T-cell (primary cell): ENCODE data around the gene PIEZO2. TPM values are rescaled to one million over a fixed set of nuclear protein-coding genes. Genes with fewer than 3 reads are reported as not detected.

Source experiments
- ATAC-seq, 4 experiments: fragments of 200-7000 bp in 3 of 4; fragments of 150-1000 bp in 1 of 4; cut with Tn5 transposase; replicated peaks in 1 of 4; 1 replicate in 3 of 4; 2 replicates in 1 of 4; pipeline ENCODE4 v1.10.0; 2021; ENCODE audit warnings: moderate library complexity in 3 of 4, mild to moderate bottlenecking in 2 of 4, moderate number of reproducible peaks in 1 of 4
- CTCF ChIA-PET, 2 donors: fragments of 300-600 bp; sonication (Branson Sonifier 250); formaldehyde crosslinking; loops; one replicate each; lab custom pipeline; 2022; ENCODE audit warnings: antibody characterized with exemption in 2 of 2; lab: Charles Lee
- POLR2A ChIA-PET, 2 donors: fragments of 300-600 bp; sonication (Branson Sonifier 250); formaldehyde crosslinking; loops; one replicate each; lab custom pipeline; 2022; ENCODE audit warnings: antibody characterized with exemption in 2 of 2; lab: Charles Lee
- DNase-seq, 35 experiments: peaks; one replicate each; pipeline versions ENCODE4 v3.0.0 to v3.0.0-alpha.2; 2013 to 2023
- H3K27ac ChIP-seq: one replicate; pipeline ENCODE4 v1.5.1; 2013; ENCODE audit warnings: low read length
- H3K27me3 ChIP-seq, 2 experiments: replicated peaks in 1 of 2; 1 replicate in 1 of 2; 2 replicates in 1 of 2; pipeline versions ENCODE4 v1.6.1 to v1.7.0; 2013; ENCODE audit warnings: low read length in 1 of 2, mixed read lengths in 1 of 2; ENCODE audit not compliant: control insufficient read depth in 2 of 2, insufficient read depth in 2 of 2; ENCODE audit errors: extremely low read depth in 1 of 2
- H3K36me3 ChIP-seq, 2 donors: 1 replicate in 1 of 2; 2 replicates in 1 of 2; pipeline versions ENCODE4 v1.6.1 to v1.7.0; 2013; ENCODE audit warnings: low read length in 1 of 2; ENCODE audit not compliant: control insufficient read depth in 2 of 2, insufficient read depth in 1 of 2; ENCODE audit errors: extremely low read depth in 1 of 2
- H3K4me1 ChIP-seq, 2 experiments: 1 replicate in 1 of 2; 2 replicates in 1 of 2; pipeline versions ENCODE4 v1.6.1 to v1.7.0; 2013; ENCODE audit warnings: low read length in 2 of 2, mixed read lengths in 1 of 2; ENCODE audit not compliant: insufficient read depth in 2 of 2, control insufficient read depth in 1 of 2; ENCODE audit errors: extremely low read depth in 1 of 2
- H3K4me3 ChIP-seq, 2 donors: 1 replicate in 1 of 2; 2 replicates in 1 of 2; pipeline versions ENCODE4 v1.5.1 to v1.7.0; 2013; ENCODE audit warnings: mild to moderate bottlenecking in 2 of 2, low read length in 1 of 2, moderate library complexity in 1 of 2; ENCODE audit not compliant: control insufficient read depth in 1 of 2; ENCODE audit errors: extremely low read depth in 1 of 2
- H3K9me3 ChIP-seq: 2 replicates; pipeline ENCODE4 v1.7.0; 2013
- H3K27ac Mint-ChIP-seq, 2 donors: one replicate each; pipeline ENCODE4 v1.8.0; 2020 to 2021; ENCODE audit warnings: mild to moderate bottlenecking in 2 of 2, mixed read lengths in 2 of 2
- H3K27me3 Mint-ChIP-seq, 2 donors: one replicate each; pipeline ENCODE4 v1.8.0; 2021 to 2022; ENCODE audit warnings: mixed read lengths in 2 of 2
- H3K36me3 Mint-ChIP-seq: one replicate; pipeline ENCODE4 v1.8.0; 2021; ENCODE audit warnings: mixed read lengths
- H3K4me1 Mint-ChIP-seq, 3 donors: one replicate each; pipeline ENCODE4 v1.8.0; 2020 to 2022; ENCODE audit warnings: mixed read lengths in 3 of 3, mild to moderate bottlenecking in 1 of 3
- H3K4me3 Mint-ChIP-seq, 3 donors: one replicate each; pipeline ENCODE4 v1.8.0; 2020 to 2022; ENCODE audit warnings: mild to moderate bottlenecking in 3 of 3, mixed read lengths in 3 of 3, moderate library complexity in 3 of 3
- H3K9me3 Mint-ChIP-seq, 3 donors: one replicate each; pipeline ENCODE4 v1.8.0; 2020 to 2022; ENCODE audit warnings: mixed read lengths in 3 of 3
- WGBS: methylation state at CpG from one replicate; pipeline ENCODE4 v1.1.5; 2013; ENCODE audit warnings: missing lambda C conversion rate; ENCODE audit not compliant: insufficient coverage; 5-methylcytosine and 5-hydroxymethylcytosine counted together
- total RNA-seq, 35 experiments: library from RNA in 6 of 35; stranded (reverse) in 6 of 35; fragments of 120-200 nt in 1 of 35; gene quantifications; one replicate each; pipeline versions ENCODE4 v1.2.1 to v1.2.4 and lab custom pipeline; 2013 to 2026

PIEZO2 gene
- total RNA-seq, 5 donors from 2014 or later (not counting 1 experiment from before 2014, with no cell fraction given) = 0.05 to 0.90 (median 0.21) TPM; not detected in 1

DNA sequence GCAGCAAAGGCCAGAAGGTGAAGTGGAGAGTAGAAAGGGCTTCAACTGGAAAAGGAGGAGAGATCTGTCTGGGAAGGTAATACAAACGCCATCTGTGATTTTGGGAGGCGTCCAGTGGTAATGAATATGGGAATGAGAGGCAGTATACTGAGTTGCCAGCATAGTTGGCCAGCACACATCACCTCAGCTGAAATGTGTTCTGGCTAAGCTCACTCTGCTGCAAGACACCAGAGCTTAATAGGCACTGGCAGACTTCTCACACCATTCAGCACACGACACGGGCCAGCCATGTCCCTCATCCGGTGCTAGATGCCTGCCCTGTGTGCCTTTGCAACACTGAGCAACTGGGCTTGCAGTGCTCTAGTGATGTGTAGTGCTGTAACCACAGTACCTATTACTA lies 277.1 kb downstream of the PIEZO2 start:
- 60% methylated on average over 1 of the region's 5 CpGs for WGBS
- Mint-ChIP-seq H3K27me3 (peaks cover 3 to 13% of the 10 kb centered on the region in 2 donors), H3K27ac (no peak overlapping the region), H3K9me3 (no peaks in the 10 kb centered on the region), H3K4me3 (no peak overlapping the region), H3K36me3 (no peaks in the 10 kb centered on the region), H3K4me1 (no peaks in the 10 kb centered on the region)
- no peaks in the 10 kb centered on the region for H3K9me3 ChIP-seq
- H3K27ac ChIP-seq = no peak overlapping the region
- no peaks in the 10 kb centered on the region for H3K36me3 ChIP-seq
- no peaks in the 10 kb centered on the region for H3K27me3 ChIP-seq
- ATAC-seq (no peak), DNase-seq (no peak)
- CTCF ChIA-PET = no interaction called here
- POLR2A ChIA-PET = no interaction called here
- no peak overlapping the region for H3K4me3 ChIP-seq
- no peaks in the 10 kb centered on the region for H3K4me1 ChIP-seq

DNA sequence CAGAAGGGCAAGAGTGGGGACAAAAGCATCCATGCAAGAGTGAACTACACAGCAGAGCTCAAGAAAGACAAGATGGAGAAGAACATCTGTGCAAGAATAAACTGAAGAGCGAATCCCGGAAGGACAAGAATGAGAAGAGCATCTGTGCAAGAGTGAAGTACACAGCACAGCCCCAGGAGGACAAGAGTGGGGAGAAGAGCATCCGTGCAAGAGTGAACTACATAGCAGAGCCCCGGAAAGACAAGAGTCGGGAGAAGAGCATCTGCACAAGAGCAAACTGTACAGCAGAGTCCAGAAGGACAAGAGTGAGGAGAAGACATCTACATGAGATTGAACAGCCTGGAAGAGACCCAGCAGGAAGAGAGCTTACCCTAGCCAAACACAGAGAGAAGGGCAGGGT lies 284.6 kb downstream of the PIEZO2 start:
- ChIA-PET POLR2A (no interaction called here), CTCF (no interaction called here)
- no peaks in the 10 kb centered on the region for H3K9me3 ChIP-seq
- ATAC-seq (peak in 1 of 4 experiments; percentile 19), DNase-seq (no peak)
- Mint-ChIP-seq H3K27ac (no peak overlapping the region), H3K36me3 (no peaks in the 10 kb centered on the region), H3K9me3 (peaks cover 5 to 7% (median 6%) of the 10 kb centered on the region in 3 donors), H3K27me3 (peaks cover 0 to 8% of the 10 kb centered on the region in 2 donors), H3K4me3 (no peak overlapping the region), H3K4me1 (no peaks in the 10 kb centered on the region)
- WGBS = 89% methylated on average over 5 of the region's 5 CpGs
- H3K4me3 ChIP-seq = no peak overlapping the region
- H3K27me3 ChIP-seq = no peaks in the 10 kb centered on the region
- H3K4me1 ChIP-seq = no peaks in the 10 kb centered on the region
- no peaks in the 10 kb centered on the region for H3K36me3 ChIP-seq
- H3K27ac ChIP-seq = no peak overlapping the region

DNA sequence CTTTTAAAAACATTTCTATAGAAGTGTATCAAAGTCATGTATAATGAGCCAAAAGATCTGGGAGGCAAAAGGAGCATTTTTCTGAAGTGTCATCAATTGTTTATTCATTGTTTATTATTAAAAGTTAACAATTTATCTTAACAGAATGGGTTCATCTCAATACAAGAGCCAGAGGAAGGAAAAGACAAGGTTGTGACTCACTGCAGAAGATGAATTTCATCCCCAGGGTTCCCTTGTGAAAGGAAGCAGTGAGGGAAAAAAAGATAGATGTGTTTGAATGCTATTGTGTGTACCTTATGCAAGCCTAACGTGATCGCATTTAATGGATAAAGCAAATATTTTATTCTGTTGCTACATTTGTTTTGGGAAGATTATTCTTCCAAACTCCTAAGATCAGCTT lies 286.3 kb downstream of the PIEZO2 start:
- Mint-ChIP-seq H3K4me1 (no peaks in the 10 kb centered on the region), H3K27ac (no peak overlapping the region), H3K27me3 (peaks cover 0 to 4% of the 10 kb centered on the region in 2 donors), H3K4me3 (no peak overlapping the region), H3K36me3 (no peaks in the 10 kb centered on the region), H3K9me3 (peaks cover 5 to 7% (median 6%) of the 10 kb centered on the region in 3 donors)
- ATAC-seq (no peak), DNase-seq (no peak)
- H3K4me1 ChIP-seq = no peaks in the 10 kb centered on the region
- ChIA-PET POLR2A (no interaction called here), CTCF (no interaction called here)
- H3K36me3 ChIP-seq = no peaks in the 10 kb centered on the region
- H3K4me3 ChIP-seq = no peak overlapping the region
- no CpG with 5 or more reads among the region's 2 CpGs for WGBS
- H3K27ac ChIP-seq = no peak overlapping the region
- no peaks in the 10 kb centered on the region for H3K9me3 ChIP-seq
- H3K27me3 ChIP-seq = peaks cover 0 to 4% of the 10 kb centered on the region in 2 experiments

DNA sequence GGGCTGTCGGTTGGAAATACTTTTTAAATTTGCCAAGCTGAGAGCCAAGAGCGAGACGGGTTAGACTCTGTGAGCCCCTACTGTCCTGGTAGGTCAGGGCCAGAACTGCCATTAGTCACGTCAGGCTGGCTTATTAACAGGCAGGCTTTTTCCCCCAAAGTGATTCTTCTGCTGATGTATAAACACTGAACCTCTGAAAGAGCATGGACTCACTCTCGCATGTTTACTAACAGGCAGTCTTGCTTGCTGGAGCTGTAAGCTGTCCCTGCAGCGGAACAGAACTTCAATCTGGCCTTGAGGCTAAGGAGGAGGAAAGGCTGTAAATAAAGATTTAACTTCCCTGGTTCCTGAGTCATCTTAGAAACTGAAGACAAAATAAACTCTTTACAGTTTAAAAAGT lies 288.4 kb downstream of the PIEZO2 start:
- WGBS = 82% methylated on average over 3 of the region's 6 CpGs
- no peaks in the 10 kb centered on the region for H3K36me3 ChIP-seq
- peaks cover 4 to 5% of the 10 kb centered on the region in 2 donors for H3K27me3 Mint-ChIP-seq
- H3K27ac Mint-ChIP-seq = no peak overlapping the region
- H3K4me3 Mint-ChIP-seq = no peak overlapping the region
- peaks cover 5 to 7% (median 6%) of the 10 kb centered on the region in 3 donors for H3K9me3 Mint-ChIP-seq
- no peak for ATAC-seq
- no peaks in the 10 kb centered on the region for H3K4me1 Mint-ChIP-seq
- H3K27ac ChIP-seq = no peak overlapping the region
- no peak for DNase-seq
- CTCF ChIA-PET = interaction anchor here in 1 of 2 donors (1.7 kb wide), 1 partner anchor 10 kb away, joined by 6 read pairs; no protein-coding TSS in a partner anchor
- H3K36me3 Mint-ChIP-seq = no peaks in the 10 kb centered on the region
- no peaks in the 10 kb centered on the region for H3K9me3 ChIP-seq
- POLR2A ChIA-PET = no interaction called here
- peaks cover 0 to 4% of the 10 kb centered on the region in 2 experiments for H3K27me3 ChIP-seq
- no peaks in the 10 kb centered on the region for H3K4me1 ChIP-seq
- no peak overlapping the region for H3K4me3 ChIP-seq

DNA sequence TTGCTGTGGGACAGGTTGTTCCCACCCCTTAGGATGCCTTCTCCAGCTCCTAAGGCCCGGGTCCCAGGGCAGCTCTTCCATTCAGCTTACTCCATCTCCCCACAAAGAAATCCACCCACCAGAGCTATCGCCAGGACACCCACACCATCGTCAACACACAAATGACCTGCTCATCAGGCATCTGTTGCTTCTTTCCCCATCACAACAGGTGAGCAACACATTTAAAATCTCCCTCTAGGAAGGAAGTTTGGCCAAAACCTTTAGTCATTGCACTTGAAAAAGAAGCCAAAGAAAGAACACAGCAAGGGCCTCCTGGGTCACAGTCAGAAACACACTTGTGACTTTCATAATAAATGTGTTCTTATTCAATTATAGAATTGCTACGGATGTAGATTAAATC lies 289.0 kb downstream of the PIEZO2 start:
- H3K9me3 Mint-ChIP-seq = peaks cover 5 to 7% (median 6%) of the 10 kb centered on the region in 3 donors
- Histone ChIP-seq H3K27ac (no peak overlapping the region), H3K36me3 (no peaks in the 10 kb centered on the region), H3K9me3 (no peaks in the 10 kb centered on the region), H3K4me1 (no peaks in the 10 kb centered on the region), H3K4me3 (no peak overlapping the region), H3K27me3 (peaks cover 0 to 4% of the 10 kb centered on the region in 2 experiments)
- H3K27me3 Mint-ChIP-seq = peaks cover 4 to 5% of the 10 kb centered on the region in 2 donors
- CTCF ChIA-PET = interaction anchor here in 1 of 2 donors (1.7 kb wide), 1 partner anchor 9 kb away, joined by 6 read pairs; no protein-coding TSS in a partner anchor
- DNase-seq (no peak), ATAC-seq (no peak)
- WGBS = 78% methylated on average over 4 of the region's 4 CpGs
- H3K36me3 Mint-ChIP-seq = no peaks in the 10 kb centered on the region
- no peak overlapping the region for H3K4me3 Mint-ChIP-seq
- POLR2A ChIA-PET = no interaction called here
- H3K4me1 Mint-ChIP-seq = no peaks in the 10 kb centered on the region
- H3K27ac Mint-ChIP-seq = no peak overlapping the region

DNA sequence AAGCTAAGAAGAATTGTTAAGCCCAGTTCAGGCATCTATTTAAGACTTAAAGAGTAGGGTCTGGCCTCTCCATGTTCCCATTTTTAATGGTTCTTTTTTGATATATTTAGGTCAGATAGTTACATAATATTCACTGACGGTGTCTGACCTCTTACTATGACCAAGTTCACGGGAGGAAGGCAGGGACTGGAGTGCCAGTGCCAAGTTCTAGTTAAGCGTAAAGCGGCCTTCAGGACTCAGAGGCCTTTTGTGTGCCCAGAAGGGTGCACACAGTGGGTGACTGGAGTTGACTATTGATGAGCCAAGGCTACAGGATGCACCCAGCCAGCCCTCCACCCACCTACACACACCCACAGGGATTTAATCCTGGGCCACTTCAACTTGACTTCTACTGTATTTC lies 290.9 kb downstream of the PIEZO2 start:
- Histone ChIP-seq H3K4me3 (no peak overlapping the region), H3K36me3 (no peaks in the 10 kb centered on the region), H3K27ac (no peak overlapping the region), H3K9me3 (no peaks in the 10 kb centered on the region), H3K27me3 (peaks cover 0 to 4% of the 10 kb centered on the region in 2 experiments), H3K4me1 (no peaks in the 10 kb centered on the region)
- Mint-ChIP-seq H3K27me3 (peaks cover 5 to 8% of the 10 kb centered on the region in 2 donors), H3K36me3 (no peaks in the 10 kb centered on the region), H3K4me3 (no peak overlapping the region), H3K9me3 (no peaks in the 10 kb centered on the region), H3K4me1 (no peaks in the 10 kb centered on the region), H3K27ac (no peak overlapping the region)
- POLR2A ChIA-PET = no interaction called here
- CTCF ChIA-PET = no interaction called here
- WGBS = no CpG with 5 or more reads among the region's 4 CpGs
- no peak for ATAC-seq
- no peak for DNase-seq
